Measurements from ENCODE around the gene TUBB2A. TPM values are rescaled to one million over a fixed set of nuclear protein-coding genes. Genes with fewer than 3 reads are reported as not detected.
"Not testable (repeated sequence)": the region's sequence is repeated elsewhere in the genome, so short reads cannot be mapped to it uniquely, and the experiment has no call there.

Gene TUBB2A
- total RNA-seq, 1 experiment from 2014 or later: 127 TPM

- DNase-seq (ENCODE audit: low read depth, low spot score); in situ Hi-C loops (cut with HindIII; ENCODE audit: low pct_unique_long_range_greater_than_20kb, low sequenced_read_pairs): not testable (repeated sequence)
These were observed 31.8 kb upstream of the TUBB2A start for GRCh38 chr6:3189192-3189591.

DNA sequence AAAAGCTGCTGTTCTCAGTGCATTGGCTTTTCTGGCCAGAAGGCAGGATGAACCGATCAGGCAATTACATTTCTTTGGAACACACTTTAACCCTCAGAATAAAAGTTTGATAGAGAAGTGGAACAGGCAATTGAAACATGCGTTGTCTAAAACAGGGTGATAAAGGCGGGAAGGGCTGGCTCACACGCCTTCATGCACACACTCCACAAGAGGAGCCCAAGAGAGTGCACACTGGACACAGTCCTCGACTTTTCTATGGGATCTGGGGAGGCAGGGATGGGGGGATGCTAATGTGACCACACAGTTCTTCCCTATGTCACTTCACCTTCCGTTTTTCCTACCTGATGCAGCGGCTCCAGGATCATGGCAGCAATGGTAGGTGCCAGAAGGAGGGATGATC is 30.9 kb upstream of the TUBB2A start:
- no peak for DNase-seq (ENCODE audit: low read depth, low spot score)
- in situ Hi-C loops (cut with HindIII; ENCODE audit: low pct_unique_long_range_greater_than_20kb, low sequenced_read_pairs): no loop called here

- DNase-seq (ENCODE audit: low read depth, low spot score): no peak
- in situ Hi-C loops (cut with HindIII; ENCODE audit: low pct_unique_long_range_greater_than_20kb, low sequenced_read_pairs): no loop called here
These were observed 29.6 kb upstream of the TUBB2A start for GRCh38 chr6:3186974-3187382.

GRCh38 chr6:3183066-3183465 is 25.7 kb upstream of the TUBB2A start:
- DNase-seq (ENCODE audit: low read depth, low spot score): no peak
- in situ Hi-C loops (cut with HindIII; ENCODE audit: low pct_unique_long_range_greater_than_20kb, low sequenced_read_pairs): no loop called here

DNA sequence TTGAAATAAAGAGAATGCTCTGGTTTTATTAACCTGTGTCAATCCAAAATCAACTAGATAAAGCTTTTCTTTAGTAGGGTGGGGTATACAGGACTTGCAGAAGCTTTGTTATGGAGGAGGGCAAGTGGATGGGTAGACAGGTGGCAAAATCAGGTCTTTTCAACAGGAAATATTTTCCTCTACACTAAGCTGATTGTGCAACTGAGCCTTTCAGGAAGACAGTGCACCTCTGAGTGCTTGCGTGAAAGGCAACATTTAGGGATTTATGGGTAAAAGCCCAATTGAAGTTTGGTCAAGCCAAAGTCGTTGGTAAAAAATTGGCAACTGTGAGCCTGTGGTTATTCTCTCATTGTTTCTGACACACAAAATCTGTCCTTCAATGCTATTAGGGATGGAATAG is 23.8 kb upstream of the TUBB2A start:
- in situ Hi-C loops (cut with HindIII; ENCODE audit: low pct_unique_long_range_greater_than_20kb, low sequenced_read_pairs): no loop called here
- DNase-seq (ENCODE audit: low read depth, low spot score): no peak

- DNase-seq (ENCODE audit: low read depth, low spot score); in situ Hi-C loops (cut with HindIII; ENCODE audit: low pct_unique_long_range_greater_than_20kb, low sequenced_read_pairs): not testable (repeated sequence)
These were observed 22.6 kb upstream of the TUBB2A start for GRCh38 chr6:3179945-3180344.

DNA sequence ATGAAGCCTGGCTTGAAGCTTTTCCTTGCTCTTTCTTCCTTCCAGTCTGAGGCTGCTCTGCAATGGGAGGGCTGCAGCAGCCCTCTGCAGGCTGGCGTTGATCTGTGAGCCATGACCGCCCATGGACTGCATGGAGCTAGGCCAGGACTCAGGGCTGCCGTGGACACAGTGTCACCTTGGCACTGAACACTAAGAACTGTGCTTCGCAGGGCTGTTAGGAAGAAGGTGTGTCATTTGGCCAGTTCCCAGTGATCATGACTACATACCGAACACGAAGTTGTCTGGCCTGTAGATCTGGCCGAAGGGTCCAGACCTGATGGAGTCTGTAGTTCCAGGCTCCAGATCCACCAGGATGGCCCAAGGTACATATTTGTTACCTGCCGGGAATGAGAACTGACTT is 21.3 kb upstream of the TUBB2A start:
- DNase-seq (ENCODE audit: low read depth, low spot score); in situ Hi-C loops (cut with HindIII; ENCODE audit: low pct_unique_long_range_greater_than_20kb, low sequenced_read_pairs): not testable (repeated sequence)

DNA sequence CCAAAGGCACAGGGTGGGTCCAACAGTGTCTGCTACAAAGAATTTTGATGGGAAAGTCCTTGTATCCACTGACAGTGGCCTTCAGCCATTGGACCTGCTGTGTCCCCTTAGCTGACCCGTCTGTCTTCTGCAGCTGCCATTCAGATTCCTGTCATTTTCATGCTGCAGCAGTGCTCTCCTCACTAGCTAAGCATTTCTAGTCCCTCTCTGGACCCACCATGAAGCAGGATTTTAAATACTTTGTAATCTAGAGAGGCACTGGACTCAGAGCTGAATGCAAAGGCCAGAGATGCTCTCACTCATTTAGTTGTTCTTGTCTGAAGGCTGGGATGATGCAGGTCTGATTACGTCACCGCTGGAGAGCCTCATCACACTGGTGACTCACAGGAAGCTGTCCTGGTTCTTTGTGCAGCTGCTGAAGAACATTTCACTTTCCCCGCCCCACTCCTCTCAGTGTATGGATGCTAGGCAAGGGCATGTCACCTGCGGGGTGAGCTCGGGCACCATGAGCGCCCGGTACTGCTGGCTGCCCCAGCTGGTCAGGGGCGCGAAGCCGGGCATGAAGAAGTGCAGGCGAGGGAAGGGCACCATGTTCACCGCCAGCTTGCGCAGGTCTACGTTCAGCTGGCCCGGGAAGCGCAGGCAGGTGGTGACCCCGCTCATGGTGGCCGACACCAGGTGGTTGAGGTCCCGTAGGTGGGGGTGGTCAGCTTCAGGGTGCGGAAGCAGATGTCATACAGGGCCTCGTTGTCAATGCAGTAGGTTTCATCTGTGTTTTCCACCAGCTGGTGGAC is 19.4 kb upstream of the TUBB2A start:
- in situ Hi-C loops (cut with HindIII; ENCODE audit: low pct_unique_long_range_greater_than_20kb, low sequenced_read_pairs): no loop called here
- peak; percentile 76 for DNase-seq (ENCODE audit: low read depth, low spot score)

GRCh38 chr6:3175715-3176402 is 18.5 kb upstream of the TUBB2A start:
- in situ Hi-C loops (cut with HindIII; ENCODE audit: low pct_unique_long_range_greater_than_20kb, low sequenced_read_pairs): no loop called here
- DNase-seq (ENCODE audit: low read depth, low spot score): no peak

DNA sequence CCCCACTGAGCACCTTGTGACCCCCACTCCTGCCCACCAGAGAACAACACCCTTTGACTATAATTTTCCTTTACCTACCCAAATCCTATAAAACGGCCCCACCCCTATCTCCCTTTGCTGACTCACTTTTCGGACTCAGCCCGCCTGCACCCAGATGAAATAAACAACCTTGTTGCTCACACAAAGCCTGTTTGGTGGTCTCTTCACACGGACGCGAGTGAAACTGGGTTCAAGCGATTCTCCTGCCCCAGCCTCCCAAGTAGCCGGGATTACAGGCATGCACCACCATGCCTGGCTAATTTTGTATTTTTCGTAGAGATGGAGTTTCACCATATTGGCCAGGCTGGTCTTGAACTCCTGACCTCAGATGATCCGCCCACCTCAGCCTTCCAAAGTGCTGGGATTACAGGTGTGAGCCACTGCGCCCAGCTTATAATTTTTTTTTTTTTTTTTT is 16.3 kb upstream of the TUBB2A start:
- in situ Hi-C loops (cut with HindIII; ENCODE audit: low pct_unique_long_range_greater_than_20kb, low sequenced_read_pairs); DNase-seq (ENCODE audit: low read depth, low spot score): not testable (repeated sequence)

- in situ Hi-C loops (cut with HindIII; ENCODE audit: low pct_unique_long_range_greater_than_20kb, low sequenced_read_pairs); DNase-seq (ENCODE audit: low read depth, low spot score): not testable (repeated sequence)
These were observed 15.4 kb upstream of the TUBB2A start for GRCh38 chr6:3172789-3173188.

DNA sequence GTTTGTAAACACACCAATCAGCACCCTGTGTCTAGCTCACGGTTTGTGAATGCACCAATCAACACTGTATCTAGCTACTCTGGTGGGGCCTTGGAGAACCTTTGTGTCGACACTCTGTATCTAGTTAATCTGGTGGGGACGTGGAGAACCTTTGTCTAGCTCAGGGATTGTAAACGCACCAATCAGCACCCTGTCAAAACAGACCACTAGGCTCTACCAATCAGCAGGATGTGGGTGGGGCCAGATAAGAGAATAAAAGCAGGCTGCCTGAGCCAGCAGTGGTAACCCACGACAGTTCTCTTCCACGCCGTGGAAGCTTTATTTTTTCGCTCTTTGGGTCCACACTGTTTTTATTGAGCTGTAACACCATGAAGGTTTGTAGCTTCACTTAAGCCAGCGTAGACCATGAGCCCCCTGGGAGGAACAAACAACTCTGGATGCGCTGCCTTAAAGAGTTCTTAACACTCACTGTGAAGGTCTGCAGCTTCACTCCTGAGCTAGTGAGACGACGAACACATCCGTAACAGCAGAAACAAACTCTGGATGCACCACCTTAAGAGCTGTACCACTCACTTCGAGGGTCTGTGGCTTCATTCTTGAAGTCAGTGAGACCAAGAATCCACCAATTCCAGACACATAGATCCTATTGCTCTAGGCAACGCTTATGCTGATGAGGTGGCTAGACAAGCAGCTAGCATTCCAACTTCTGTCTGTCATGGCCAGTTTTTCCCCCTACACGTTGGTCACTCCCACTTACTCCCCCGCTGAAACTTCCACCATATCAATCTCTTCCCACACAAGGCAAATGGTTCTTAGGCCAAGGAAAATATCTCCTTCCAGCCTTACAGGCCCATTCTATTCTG is 14.2 kb upstream of the TUBB2A start:
- DNase-seq (ENCODE audit: low read depth, low spot score): not testable (repeated sequence)

GRCh38 chr6:3170676-3171075 is 13.3 kb upstream of the TUBB2A start:
- in situ Hi-C loops (cut with HindIII; ENCODE audit: low pct_unique_long_range_greater_than_20kb, low sequenced_read_pairs): not testable (repeated sequence)

More for the DNA sequence above, 14.2 kb upstream of the TUBB2A start:
- in situ Hi-C loops (cut with HindIII; ENCODE audit: low pct_unique_long_range_greater_than_20kb, low sequenced_read_pairs): not testable (repeated sequence)

GRCh38 chr6:3168046-3168445 is 10.7 kb upstream of the TUBB2A start:
- DNase-seq (ENCODE audit: low read depth, low spot score); in situ Hi-C loops (cut with HindIII; ENCODE audit: low pct_unique_long_range_greater_than_20kb, low sequenced_read_pairs): not testable (repeated sequence)

More at GRCh38 chr6:3170676-3171075, 13.3 kb upstream of the TUBB2A start:
- DNase-seq (ENCODE audit: low read depth, low spot score): not testable (repeated sequence)

DNA sequence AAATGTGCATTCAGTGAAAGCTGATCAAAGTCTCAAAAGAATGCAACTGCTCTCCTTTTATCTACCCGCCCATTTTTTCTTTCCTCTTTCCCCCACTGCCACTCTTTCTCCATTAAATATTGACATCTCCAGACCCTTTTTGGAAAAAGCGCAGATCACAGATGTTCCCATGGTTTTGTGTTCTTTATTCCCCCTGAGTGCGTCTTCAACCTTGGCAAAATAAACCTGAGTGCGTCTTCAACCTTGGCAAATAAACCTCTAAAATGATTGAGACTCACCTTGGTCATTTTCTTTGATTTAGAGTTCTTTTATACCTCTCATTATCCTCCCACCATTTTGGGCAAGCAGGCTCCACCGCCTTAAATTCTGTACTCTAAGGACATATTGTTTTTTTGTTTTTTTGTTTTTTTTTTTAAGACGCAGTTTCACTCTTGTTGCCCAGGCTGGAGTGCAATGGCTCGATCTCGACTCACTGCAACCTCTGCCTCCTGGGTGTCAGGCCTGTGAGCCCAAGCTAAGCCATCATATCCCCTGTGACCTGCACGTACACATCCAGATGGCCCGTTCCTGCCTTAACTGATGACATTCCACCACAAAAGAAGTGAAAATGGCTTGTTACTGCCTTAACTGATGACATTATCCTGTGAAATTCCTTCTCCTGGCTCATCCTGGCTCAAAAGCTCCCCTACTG is 9.3 kb upstream of the TUBB2A start:
- in situ Hi-C loops (cut with HindIII; ENCODE audit: low pct_unique_long_range_greater_than_20kb, low sequenced_read_pairs); DNase-seq (ENCODE audit: low read depth, low spot score): not testable (repeated sequence)

DNA sequence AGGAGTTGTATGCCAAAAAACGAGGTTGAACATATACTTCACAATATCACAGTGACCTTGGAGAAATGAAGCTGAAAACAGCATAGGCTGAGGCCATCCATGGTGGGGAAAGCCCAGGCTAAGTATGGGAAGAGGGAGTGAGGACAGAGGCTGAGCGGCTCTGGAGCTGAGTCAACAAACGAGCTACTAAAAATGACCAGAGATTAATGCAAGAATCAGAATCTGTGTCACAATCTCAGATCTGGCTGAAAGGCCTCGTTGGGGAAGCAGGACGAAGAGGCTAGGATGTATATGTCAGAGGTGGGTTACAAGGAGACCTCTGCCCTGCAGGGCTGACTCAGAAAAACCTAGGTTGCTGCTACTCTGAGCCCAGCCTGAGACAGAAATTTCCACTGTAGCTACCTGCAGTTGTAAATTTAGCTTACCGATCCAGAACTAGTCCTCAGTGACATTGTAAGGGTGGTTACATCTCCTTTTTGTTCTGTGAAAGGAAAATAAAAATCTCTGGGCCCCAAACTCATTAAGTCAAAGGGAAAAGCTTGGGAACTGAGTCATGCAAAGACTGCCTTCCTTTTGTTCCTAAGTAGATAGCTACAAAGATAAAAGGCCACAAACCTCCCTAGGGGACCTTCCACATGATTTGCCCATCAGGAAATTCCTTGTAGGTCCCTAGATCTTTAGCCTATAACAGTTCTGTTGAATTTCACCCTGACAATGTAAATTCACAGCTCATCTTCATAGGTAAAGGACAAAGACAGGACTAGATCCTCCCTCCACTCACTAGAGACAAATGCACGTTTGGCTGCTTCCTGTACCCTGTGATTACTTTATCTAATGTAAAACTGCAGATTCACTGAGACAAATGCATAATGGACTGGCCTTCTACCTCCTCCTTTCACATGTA is 8.5 kb upstream of the TUBB2A start:
- peak; percentile 71 for DNase-seq (ENCODE audit: low read depth, low spot score)
- in situ Hi-C loops (cut with HindIII; ENCODE audit: low pct_unique_long_range_greater_than_20kb, low sequenced_read_pairs): no loop called here

Data from SK-MEL-5 (cell line).